Keratinocyte (primary cell): ENCODE data around the gene CIB4. TPM values are rescaled to one million over a fixed set of nuclear protein-coding genes. Genes with fewer than 3 reads are reported as not detected.

Source experiments
- DNase-seq: peaks from one replicate; pipeline ENCODE4 v3.0.0-alpha.2; 2011; ENCODE audit warnings: low read depth, missing footprints, low spot score
- FAIRE-seq: peaks from 2 replicates; lab custom pipeline; 2011; peaks lifted over from hg19 to GRCh38; lab: Jason Lieb, UNC
- H2AFZ ChIP-seq: 2 replicates; pipeline ENCODE4 v1.6.0; 2012; ENCODE audit warnings: low read length, control low read depth, inconsistent platforms; ENCODE audit not compliant: control insufficient read depth
- H3K27ac ChIP-seq: 2 replicates; pipeline ENCODE4 v1.5.1; 2011; ENCODE audit warnings: low read length; ENCODE audit not compliant: control insufficient read depth, insufficient read depth
- H3K27me3 ChIP-seq: 3 replicates; pipeline ENCODE4 v1.6.0; 2011; ENCODE audit warnings: low read length; ENCODE audit not compliant: control insufficient read depth, insufficient read depth; ENCODE audit errors: extremely low read depth
- H3K36me3 ChIP-seq, 2 experiments: 2 replicates in 1 of 2; 3 replicates in 1 of 2; pipeline ENCODE4 v1.5.1; 2011; ENCODE audit warnings: low read length in 2 of 2, mild to moderate bottlenecking in 1 of 2; ENCODE audit not compliant: control insufficient read depth in 2 of 2, insufficient read depth in 2 of 2; ENCODE audit errors: extremely low read depth in 1 of 2
- H3K4me1 ChIP-seq: 3 replicates; pipeline ENCODE4 v1.5.1; 2011; ENCODE audit warnings: low read length; ENCODE audit not compliant: control insufficient read depth, insufficient read depth; ENCODE audit errors: extremely low read depth
- H3K4me2 ChIP-seq: 3 replicates; pipeline ENCODE4 v1.6.0; 2011; ENCODE audit warnings: low read depth, low read length; ENCODE audit not compliant: control insufficient read depth, insufficient read depth; ENCODE audit errors: extremely low read depth
- H3K4me3 ChIP-seq, 3 experiments: fragments of 200-600 bp in 1 of 3; sonication (generic) in 1 of 3; 2 replicates in 2 of 3; 3 replicates in 1 of 3; pipeline ENCODE4 v1.5.1; 2011 to 2016; ENCODE audit warnings: low read length in 3 of 3, mild to moderate bottlenecking in 3 of 3, control low read depth in 2 of 3, inconsistent platforms in 1 of 3, low read depth in 1 of 3, mixed read lengths in 1 of 3, mixed run types in 1 of 3, moderate library complexity in 1 of 3; ENCODE audit not compliant: control insufficient read depth in 2 of 3, insufficient read depth in 2 of 3; ENCODE audit errors: extremely low read depth in 1 of 3
- H3K79me2 ChIP-seq: 2 replicates; pipeline ENCODE4 v1.6.0; 2012; ENCODE audit warnings: low read length; ENCODE audit not compliant: control insufficient read depth, insufficient read depth
- H3K9ac ChIP-seq: 3 replicates; pipeline ENCODE4 v1.6.0; 2011; ENCODE audit warnings: low read length; ENCODE audit not compliant: control insufficient read depth, insufficient read depth; ENCODE audit errors: extremely low read depth
- H3K9me1 ChIP-seq: 3 replicates; pipeline ENCODE4 v1.6.0; 2011; ENCODE audit warnings: low read length; ENCODE audit not compliant: control insufficient read depth, insufficient read depth; ENCODE audit errors: extremely low read depth
- H3K9me3 ChIP-seq: 2 replicates; pipeline ENCODE4 v1.5.1; 2012; ENCODE audit warnings: low read depth, low read length; ENCODE audit not compliant: control insufficient read depth
- H4K20me1 ChIP-seq: 3 replicates; pipeline ENCODE4 v1.6.0; 2011; ENCODE audit warnings: low read length; ENCODE audit not compliant: control insufficient read depth, insufficient read depth; ENCODE audit errors: extremely low read depth
- CTCF ChIP-seq, 3 experiments: IDR thresholded peaks in 1 of 3; conservative IDR thresholded peaks in 1 of 3; optimal IDR thresholded peaks in 1 of 3; 2 replicates in 2 of 3; 3 replicates in 1 of 3; pipeline versions ENCODE3 to v1.5.1; 2011; ENCODE audit warnings: low read length in 3 of 3, mild to moderate bottlenecking in 3 of 3, moderate library complexity in 2 of 3, control low read depth in 1 of 3, inconsistent platforms in 1 of 3; ENCODE audit not compliant: insufficient read depth in 2 of 3; ENCODE audit errors: extremely low read depth in 1 of 3
- EZH2 ChIP-seq: IDR thresholded peaks from one replicate; pipeline ENCODE4 v1.6.1; 2012; ENCODE audit warnings: inconsistent platforms, mild to moderate bottlenecking, low read length, moderate library complexity
- dilution Hi-C: fragments of 300-500 bp; cut with MboI; formaldehyde crosslinking; loops from one replicate; pipeline ENCODE4 v1.7.0; 2020; ENCODE audit warnings: low sequenced_read_pairs; ENCODE audit not compliant: extremely low pct_ligation_motif_present
- polyA plus RNA-seq, 5 experiments: library from polyadenylated mRNA; depleted of rRNA in 3 of 5; stranded (reverse) in 3 of 5; stranded (forward) in 1 of 5; unstranded in 1 of 5; fragments of >200 nt; gene quantifications; 1 replicate in 1 of 5; 2 replicates in 3 of 5; 3 replicates in 1 of 5; pipeline versions ENCODE4 v1.2.1 to v1.2.3, GENCODE V29; 2011 to 2012; ENCODE audit warnings: missing spikeins in 2 of 5, low read depth in 1 of 5, low replicate concordance in 1 of 5

CIB4 gene
- polyA plus RNA-seq, 1 donor (not counting 4 experiments of a cell fraction or from before 2014, with no cell fraction given) = not detected

GRCh38 chr2:26647981-26648380, 6.8 kb upstream of the CIB4 start:
- H3K9me1 ChIP-seq = no peaks in the 10 kb centered on the region
- TF ChIP-seq CTCF (optimal IDR thresholded peaks at IDR 0.05 in 1 of 3, IDR thresholded peaks at IDR 0.05 in 1 of 3, conservative IDR thresholded peaks at IDR 0.05 in 1 of 3; ENCODE audit: extremely low read depth in 1 of 3, insufficient read depth in 2 of 3, low read length in 3 of 3) (no peak), EZH2 (no peak)
- dilution Hi-C loops = no loop called here
- H4K20me1 ChIP-seq = no peaks in the 10 kb centered on the region
- no peaks in the 10 kb centered on the region for H3K9me3 ChIP-seq
- peaks cover 15% of the 10 kb centered on the region for H3K27me3 ChIP-seq
- no peak overlapping the region for H3K4me3 ChIP-seq
- no peaks in the 10 kb centered on the region for H3K79me2 ChIP-seq
- no peak overlapping the region for H3K9ac ChIP-seq
- no peaks in the 10 kb centered on the region for H3K36me3 ChIP-seq
- no peak for FAIRE-seq
- DNase-seq = no peak
- no peak overlapping the region for H2AFZ ChIP-seq
- no peak overlapping the region for H3K4me2 ChIP-seq
- H3K4me1 ChIP-seq = no peaks in the 10 kb centered on the region
- no peak overlapping the region for H3K27ac ChIP-seq

- no peak overlapping the region for H3K4me2 ChIP-seq
- dilution Hi-C loops = no loop called here
- H3K27ac ChIP-seq = no peak overlapping the region
- H3K4me3 ChIP-seq = no peak overlapping the region
- no peak for DNase-seq
- no peak for FAIRE-seq
- no peaks in the 10 kb centered on the region for H3K36me3 ChIP-seq
- no peaks in the 10 kb centered on the region for H3K9me1 ChIP-seq
- H3K9ac ChIP-seq = no peak overlapping the region
- no peaks in the 10 kb centered on the region for H3K79me2 ChIP-seq
- no peaks in the 10 kb centered on the region for H4K20me1 ChIP-seq
- no peaks in the 10 kb centered on the region for H3K4me1 ChIP-seq
- no peaks in the 10 kb centered on the region for H3K9me3 ChIP-seq
- TF ChIP-seq EZH2 (no peak), CTCF (optimal IDR thresholded peaks at IDR 0.05 in 1 of 3, IDR thresholded peaks at IDR 0.05 in 1 of 3, conservative IDR thresholded peaks at IDR 0.05 in 1 of 3; ENCODE audit: extremely low read depth in 1 of 3, insufficient read depth in 2 of 3, low read length in 3 of 3) (no peak)
- H3K27me3 ChIP-seq = peaks cover 14% of the 10 kb centered on the region
- no peak overlapping the region for H2AFZ ChIP-seq
These were observed 6.0 kb upstream of the CIB4 start for GRCh38 chr2:26646986-26647672.
